PC-9 (cell line): Measurements from ENCODE around the gene CROT.

Source experiments
- CTCF ChIP-seq: fragments of 200-600 bp; sonication (generic); conservative IDR thresholded peaks from 2 replicates; pipeline ENCODE4 v1.6.1; 2017; ENCODE audit warnings: mixed run types, antibody characterized with exemption, mild to moderate bottlenecking, moderate library complexity
- EZH2 ChIP-seq: fragments of 200-600 bp; sonication (generic); IDR thresholded peaks from 2 replicates; pipeline ENCODE4 v1.8.0; 2017; ENCODE audit warnings: antibody characterized with exemption, low read depth

GRCh38 chr7:87359366-87359765 lies 13.9 kb downstream of the CROT start:
- TF ChIP-seq CTCF (no peak), EZH2 (no peak)
